Hepatocyte (in vitro differentiated cells): ENCODE data around the gene DDIT3. TPM values are rescaled to one million over a fixed set of nuclear protein-coding genes. Genes with fewer than 3 reads are reported as not detected.

Experiments used
- DNase-seq: peaks from one replicate; pipeline ENCODE4 v3.0.0-alpha.2; 2016; ENCODE audit warnings: low spot score
- H2AFZ ChIP-seq: fragments of 200-600 bp; sonication (generic); 2 replicates; pipeline ENCODE4 v1.6.0; 2016; ENCODE audit warnings: antibody characterized with exemption, mild to moderate bottlenecking
- H3K27ac ChIP-seq: fragments of 200-600 bp; sonication (generic); 2 replicates; pipeline ENCODE4 v1.5.1; 2016; ENCODE audit warnings: mild to moderate bottlenecking
- H3K27me3 ChIP-seq: fragments of 200-600 bp; sonication (generic); 2 replicates; pipeline ENCODE4 v1.6.1; 2016
- H3K36me3 ChIP-seq: fragments of 200-600 bp; sonication (generic); replicated peaks from 2 replicates; pipeline ENCODE4 v1.5.1; 2016; ENCODE audit warnings: low read depth; ENCODE audit not compliant: insufficient read depth
- H3K4me1 ChIP-seq: fragments of 200-600 bp; sonication (generic); 2 replicates; pipeline ENCODE4 v1.5.1; 2016; ENCODE audit warnings: mild to moderate bottlenecking, moderate library complexity; ENCODE audit not compliant: insufficient read depth
- H3K4me2 ChIP-seq: fragments of 200-600 bp; sonication (generic); 2 replicates; pipeline ENCODE4 v1.6.0; 2016
- H3K4me3 ChIP-seq: fragments of 200-600 bp; sonication (generic); 2 replicates; pipeline ENCODE4 v1.5.1; 2016; ENCODE audit warnings: mild to moderate bottlenecking
- H3K79me2 ChIP-seq: fragments of 200-600 bp; sonication (generic); 2 replicates; pipeline ENCODE4 v1.6.0; 2017; ENCODE audit warnings: mild to moderate bottlenecking
- H3K9me2 ChIP-seq: fragments of 200-600 bp; sonication (generic); replicated peaks from 2 replicates; pipeline ENCODE4 v1.6.0; 2017; ENCODE audit warnings: mild to moderate bottlenecking; ENCODE audit not compliant: insufficient read depth
- H3K9me3 ChIP-seq: fragments of 200-600 bp; sonication (generic); 2 replicates; pipeline ENCODE4 v1.5.1; 2016; ENCODE audit warnings: low read depth, mild to moderate bottlenecking
- H4K20me1 ChIP-seq: fragments of 200-600 bp; sonication (generic); 2 replicates; pipeline ENCODE4 v1.6.0; 2016; ENCODE audit warnings: mild to moderate bottlenecking; ENCODE audit not compliant: insufficient read depth, poor library complexity, severe bottlenecking
- CTCF ChIP-seq: fragments of 200-600 bp; sonication (generic); IDR thresholded peaks from 2 replicates; pipeline ENCODE4 v1.5.1; 2016; ENCODE audit warnings: antibody characterized with exemption, mild to moderate bottlenecking; ENCODE audit not compliant: poor library complexity
- EZH2 ChIP-seq: fragments of 200-600 bp; sonication (generic); IDR thresholded peaks from 2 replicates; pipeline ENCODE4 v1.6.1; 2016; ENCODE audit warnings: antibody characterized with exemption, mild to moderate bottlenecking, borderline replicate concordance
- EZH2phosphoT487 ChIP-seq: fragments of 200-600 bp; sonication (generic); IDR thresholded peaks from one replicate; pipeline ENCODE4 v1.6.1; 2018; ENCODE audit warnings: antibody characterized with exemption, mild to moderate bottlenecking, low read depth, moderate library complexity; ENCODE audit not compliant: unreplicated experiment, severe bottlenecking
- WGBS: methylation state at CpG from one replicate; pipeline ENCODE4 v1.1.6; 2016; ENCODE audit warnings: low lambda C conversion rate; ENCODE audit errors: missing lambda C conversion rate; 5-methylcytosine and 5-hydroxymethylcytosine counted together
- polyA plus RNA-seq: library from polyadenylated mRNA; unstranded; fragments of >200 nt; fragmentation: Nextera tagmentation; extraction: Ambion mirVana; gene quantifications from 2 replicates; pipeline ENCODE4 v1.2.1, GENCODE V29; 2016
- total RNA-seq: library from RNA; depleted of rRNA; stranded (reverse); fragments of >200 nt; gene quantifications from 2 replicates; pipeline ENCODE4 v1.2.3, GENCODE V29; 2014

The DDIT3 gene
- total and polyA plus RNA-seq, 2 experiments from 2014 or later = 92.7 to 133 TPM

GRCh38 chr12:57547288-57548012 is 27.1 kb upstream of the DDIT3 start:
- Histone ChIP-seq H3K36me3 (no peaks in the 10 kb centered on the region), H3K79me2 (peaks cover 33% of the 10 kb centered on the region), H3K9me3 (no peaks in the 10 kb centered on the region), H4K20me1 (peaks cover 8% of the 10 kb centered on the region), H3K27ac (no peak overlapping the region), H3K4me2 (peak overlapping the region; percentile 67), H3K4me3 (no peak overlapping the region), H3K27me3 (peaks cover 48% of the 10 kb centered on the region), H3K9me2 (no peaks in the 10 kb centered on the region), H2AFZ (no peak overlapping the region), H3K4me1 (peaks cover 12% of the 10 kb centered on the region)
- DNase-seq = no peak
- 26% methylated on average over 9 of the region's 9 CpGs for WGBS
- no peak for TF ChIP-seq CTCF
- no peak for TF ChIP-seq EZH2
- no peak for TF ChIP-seq EZH2phosphoT487

GRCh38 chr12:57546438-57547287 is 26.3 kb upstream of the DDIT3 start, which contains the start of gene DCTN2:
DCTN2 (minus strand) TSS chr12:57547192; CDS start chr12:57547063, 129 bp downstream.
- TF ChIP-seq EZH2 (no peak), CTCF (peak; percentile 3)
- Histone ChIP-seq H3K4me2 (peak within 1 kb of the TSS; percentile 84), H3K79me2 (peaks cover 33% of the 10 kb centered on the region), H4K20me1 (peaks cover 8% of the 10 kb centered on the region), H3K9me2 (no peaks in the 10 kb centered on the region), H2AFZ (peak within 1 kb of the TSS; percentile 61), H3K9me3 (no peaks in the 10 kb centered on the region), H3K27me3 (peaks cover 40% of the 10 kb centered on the region), H3K4me3 (peak within 1 kb of the TSS; percentile 59), H3K27ac (peak within 1 kb of the TSS; percentile 78), H3K36me3 (no peaks in the 10 kb centered on the region), H3K4me1 (peaks cover 12% of the 10 kb centered on the region)
- DNase-seq = peak; percentile 97
- 1% methylated on average over 31 of the region's 56 CpGs for WGBS

- Histone ChIP-seq H2AFZ (no peak overlapping the region), H4K20me1 (peaks cover 10% of the 10 kb centered on the region), H3K9me2 (no peaks in the 10 kb centered on the region), H3K4me2 (peak overlapping the region; percentile 84), H3K4me1 (peaks cover 12% of the 10 kb centered on the region), H3K4me3 (peak overlapping the region; percentile 59), H3K9me3 (no peaks in the 10 kb centered on the region), H3K36me3 (no peaks in the 10 kb centered on the region), H3K27me3 (peaks cover 32% of the 10 kb centered on the region), H3K79me2 (peaks cover 37% of the 10 kb centered on the region), H3K27ac (peak overlapping the region; percentile 78)
- WGBS = 71% methylated on average over 15 of the region's 15 CpGs
- TF ChIP-seq EZH2 (no peak), EZH2phosphoT487 (no peak), CTCF (no peak)
- DNase-seq = peak; percentile 55
Observed at GRCh38 chr12:57545809-57546437, 25.6 kb upstream of the DDIT3 start.
